H1 (cell line): ENCODE results near the gene DCLK1.

ENCODE experiments used
- BRCA1 ChIP-seq: IDR thresholded peaks from 2 replicates; pipeline ENCODE4 v1.6.1; 2012; ENCODE audit warnings: low read depth, low read length, improper control_type of control experiment
- CTCF ChIP-seq, 3 experiments: IDR thresholded peaks; 1 replicate in 2 of 3; 2 replicates in 1 of 3; pipeline versions ENCODE4 v1.5.1 to v1.6.1; 2011; ENCODE audit warnings: low read length in 3 of 3, mild to moderate bottlenecking in 3 of 3, inconsistent platforms in 2 of 3, low read depth in 1 of 3, moderate library complexity in 1 of 3; ENCODE audit not compliant: insufficient read depth in 1 of 3; ENCODE audit errors: control extremely low read depth in 1 of 3
- FOSL1 ChIP-seq: IDR thresholded peaks from 2 replicates; pipeline ENCODE4 v1.6.1; 2011; ENCODE audit warnings: mild to moderate bottlenecking, low read depth, low read length, moderate library complexity; ENCODE audit not compliant: insufficient read depth
- KDM1A ChIP-seq: fragments of 200-600, 300-600 bp; sonication (generic); IDR thresholded peaks from 2 replicates; pipeline ENCODE4 v1.7.1; 2016; ENCODE audit warnings: mild to moderate bottlenecking, low read length, borderline replicate concordance
- SP4 ChIP-seq: IDR thresholded peaks from 2 replicates; pipeline ENCODE4 v1.6.1; 2012; ENCODE audit warnings: low read length, inconsistent platforms
- TCF12 ChIP-seq: IDR thresholded peaks from 2 replicates; pipeline ENCODE4 v1.6.1; 2011; ENCODE audit warnings: low read depth, mild to moderate bottlenecking, low read length
- USF2 ChIP-seq: IDR thresholded peaks from 2 replicates; pipeline ENCODE4 v1.6.1; 2011; ENCODE audit warnings: low read length, improper control_type of control experiment

GRCh38 chr13:35983206-35983605 is 148.0 kb downstream of the DCLK1 start:
- TF ChIP-seq USF2 (no peak), FOSL1 (no peak), SP4 (no peak), CTCF (IDR thresholded peaks at IDR 0.05; ENCODE audit: control extremely low read depth in 1 of 3, insufficient read depth in 1 of 3, low read depth in 1 of 3, low read length in 3 of 3) (no peak), BRCA1 (no peak), KDM1A (no peak), TCF12 (no peak)
